ENCODE results near the gene AKT3. TPM values are rescaled to one million over a fixed set of nuclear protein-coding genes. Genes with fewer than 3 reads are reported as not detected.
A peak's percentile ranks its signal among the peaks of the same experiment; 100 is the strongest.
"Not testable (repeated sequence)": the region's sequence is repeated elsewhere in the genome, so short reads cannot be mapped to it uniquely, and the experiment has no call there.

The AKT3 gene
- total and polyA plus RNA-seq, 5 donors, result 8.4 to 61.2 (median 47.9) TPM

- WGBS, result 96% methylated on average over 3 of the region's 3 CpGs
- DNase-seq; ATAC-seq; H3K4me3 ChIP-seq (ENCODE audit: low read length); H3K27ac ChIP-seq (ENCODE audit: low read length); H3K27me3 ChIP-seq (ENCODE audit: control insufficient read depth, insufficient read depth); H3K9me3 ChIP-seq (ENCODE audit: control insufficient read depth, low read length); H3K4me1 ChIP-seq (ENCODE audit: control insufficient read depth, insufficient read depth, low read length); intact Hi-C loops (cut with DNase I): not testable (repeated sequence)
Observed at GRCh38 chr1:243649530-243649929, 200.5 kb downstream of the AKT3 start.

GRCh38 chr1:243646841-243647240, 203.2 kb downstream of the AKT3 start:
- Histone ChIP-seq H3K27ac (ENCODE audit: low read length) (no peak overlapping the region), H3K4me3 (ENCODE audit: low read length) (no peak overlapping the region), H3K27me3 (ENCODE audit: control insufficient read depth, insufficient read depth) (no peaks in the 10 kb centered on the region), H3K9me3 (ENCODE audit: control insufficient read depth, low read length) (no peaks in the 10 kb centered on the region), H3K4me1 (ENCODE audit: control insufficient read depth, insufficient read depth, low read length) (no peaks in the 10 kb centered on the region)
- 98% methylated on average over 2 of the region's 2 CpGs for WGBS
- no peak for DNase-seq
- intact Hi-C loops (cut with DNase I), result no loop called here
- no peak for ATAC-seq

GRCh38 chr1:243645281-243645680, 204.8 kb downstream of the AKT3 start:
- intact Hi-C loops (cut with DNase I), result no loop called here
- no peak for DNase-seq
- Histone ChIP-seq H3K27me3 (ENCODE audit: control insufficient read depth, insufficient read depth) (no peaks in the 10 kb centered on the region), H3K4me1 (ENCODE audit: control insufficient read depth, insufficient read depth, low read length) (no peaks in the 10 kb centered on the region), H3K27ac (ENCODE audit: low read length) (no peak overlapping the region), H3K4me3 (ENCODE audit: low read length) (no peak overlapping the region), H3K9me3 (ENCODE audit: control insufficient read depth, low read length) (no peaks in the 10 kb centered on the region)
- 81% methylated on average over 6 of the region's 6 CpGs for WGBS
- no peak for ATAC-seq

GRCh38 chr1:243642936-243643335, 207.1 kb downstream of the AKT3 start:
- no peak for ATAC-seq
- intact Hi-C loops (cut with DNase I), result no loop called here
- H3K4me1 ChIP-seq (ENCODE audit: control insufficient read depth, insufficient read depth, low read length), result no peaks in the 10 kb centered on the region
- DNase-seq, result no peak
- WGBS, result 86% methylated on average over 5 of the region's 5 CpGs
- no peaks in the 10 kb centered on the region for H3K27me3 ChIP-seq (ENCODE audit: control insufficient read depth, insufficient read depth)
- H3K27ac ChIP-seq (ENCODE audit: low read length), result no peak overlapping the region
- no peaks in the 10 kb centered on the region for H3K9me3 ChIP-seq (ENCODE audit: control insufficient read depth, low read length)
- no peak overlapping the region for H3K4me3 ChIP-seq (ENCODE audit: low read length)

GRCh38 chr1:243639027-243639658, 210.9 kb downstream of the AKT3 start:
- no peaks in the 10 kb centered on the region for H3K27me3 ChIP-seq (ENCODE audit: control insufficient read depth, insufficient read depth)
- intact Hi-C loops (cut with DNase I), result no loop called here
- WGBS, result 97% methylated on average over 4 of the region's 4 CpGs
- H3K9me3 ChIP-seq (ENCODE audit: control insufficient read depth, low read length), result no peaks in the 10 kb centered on the region
- no peak overlapping the region for H3K27ac ChIP-seq (ENCODE audit: low read length)
- no peaks in the 10 kb centered on the region for H3K4me1 ChIP-seq (ENCODE audit: control insufficient read depth, insufficient read depth, low read length)
- no peak for ATAC-seq
- DNase-seq, result no peak
- H3K4me3 ChIP-seq (ENCODE audit: low read length), result no peak overlapping the region

- H3K27ac ChIP-seq (ENCODE audit: low read length), result no peak overlapping the region
- H3K27me3 ChIP-seq (ENCODE audit: control insufficient read depth, insufficient read depth), result no peaks in the 10 kb centered on the region
- no peak for DNase-seq
- no peaks in the 10 kb centered on the region for H3K4me1 ChIP-seq (ENCODE audit: control insufficient read depth, insufficient read depth, low read length)
- intact Hi-C loops (cut with DNase I), result no loop called here
- no peak for ATAC-seq
- WGBS, result 78% methylated on average over 4 of the region's 4 CpGs
- no peak overlapping the region for H3K4me3 ChIP-seq (ENCODE audit: low read length)
- H3K9me3 ChIP-seq (ENCODE audit: control insufficient read depth, low read length), result no peaks in the 10 kb centered on the region
Observed at GRCh38 chr1:243638186-243638585, 211.9 kb downstream of the AKT3 start.

GRCh38 chr1:243628476-243628907, 221.6 kb downstream of the AKT3 start:
- Histone ChIP-seq H3K27me3 (ENCODE audit: control insufficient read depth, insufficient read depth) (no peaks in the 10 kb centered on the region), H3K4me1 (ENCODE audit: control insufficient read depth, insufficient read depth, low read length) (no peaks in the 10 kb centered on the region)

GRCh38 chr1:243623841-243624240, 226.2 kb downstream of the AKT3 start:
- Histone ChIP-seq H3K4me1 (ENCODE audit: control insufficient read depth, insufficient read depth, low read length) (no peaks in the 10 kb centered on the region), H3K27ac (ENCODE audit: low read length) (no peak overlapping the region), H3K4me3 (ENCODE audit: low read length) (no peak overlapping the region), H3K27me3 (ENCODE audit: control insufficient read depth, insufficient read depth) (no peaks in the 10 kb centered on the region), H3K9me3 (ENCODE audit: control insufficient read depth, low read length) (no peaks in the 10 kb centered on the region)
- 100% methylated on average over 2 of the region's 2 CpGs for WGBS
- ATAC-seq, result no peak
- intact Hi-C loops (cut with DNase I), result no loop called here
- no peak for DNase-seq

More at GRCh38 chr1:243628476-243628907, 221.6 kb downstream of the AKT3 start:
- Histone ChIP-seq H3K27ac (ENCODE audit: low read length) (no peak overlapping the region), H3K4me3 (ENCODE audit: low read length) (no peak overlapping the region), H3K9me3 (ENCODE audit: control insufficient read depth, low read length) (no peaks in the 10 kb centered on the region)
- DNase-seq, result no peak
- intact Hi-C loops (cut with DNase I), result no loop called here
- WGBS, result over 99% methylated on average over 2 of the region's 2 CpGs
- no peak for ATAC-seq

GRCh38 chr1:243621973-243622372, 228.1 kb downstream of the AKT3 start:
- WGBS, result 91% methylated on average over 2 of the region's 2 CpGs
- no peaks in the 10 kb centered on the region for H3K4me1 ChIP-seq (ENCODE audit: control insufficient read depth, insufficient read depth, low read length)
- no peak overlapping the region for H3K4me3 ChIP-seq (ENCODE audit: low read length)
- ATAC-seq, result no peak
- H3K27me3 ChIP-seq (ENCODE audit: control insufficient read depth, insufficient read depth), result no peaks in the 10 kb centered on the region
- no peak for DNase-seq
- intact Hi-C loops (cut with DNase I), result no loop called here
- H3K9me3 ChIP-seq (ENCODE audit: control insufficient read depth, low read length), result no peaks in the 10 kb centered on the region
- H3K27ac ChIP-seq (ENCODE audit: low read length), result no peak overlapping the region

- WGBS, result 97% methylated on average over 3 of the region's 3 CpGs
- ATAC-seq, result no peak
- Histone ChIP-seq H3K27me3 (ENCODE audit: control insufficient read depth, insufficient read depth) (no peaks in the 10 kb centered on the region), H3K27ac (ENCODE audit: low read length) (no peak overlapping the region), H3K4me1 (ENCODE audit: control insufficient read depth, insufficient read depth, low read length) (no peaks in the 10 kb centered on the region), H3K9me3 (ENCODE audit: control insufficient read depth, low read length) (no peaks in the 10 kb centered on the region), H3K4me3 (ENCODE audit: low read length) (no peak overlapping the region)
- intact Hi-C loops (cut with DNase I), result no loop called here
- DNase-seq, result no peak
Observed at GRCh38 chr1:243620096-243620495, 229.9 kb downstream of the AKT3 start.

GRCh38 chr1:243609698-243610097, 240.3 kb downstream of the AKT3 start:
- Histone ChIP-seq H3K27ac (ENCODE audit: low read length) (no peak overlapping the region), H3K4me3 (ENCODE audit: low read length) (no peak overlapping the region), H3K9me3 (ENCODE audit: control insufficient read depth, low read length) (no peaks in the 10 kb centered on the region), H3K27me3 (ENCODE audit: control insufficient read depth, insufficient read depth) (no peaks in the 10 kb centered on the region), H3K4me1 (ENCODE audit: control insufficient read depth, insufficient read depth, low read length) (peaks cover 2% of the 10 kb centered on the region)
- intact Hi-C loops (cut with DNase I), result no loop called here
- ATAC-seq, result no peak
- 98% methylated on average over 2 of the region's 2 CpGs for WGBS
- no peak for DNase-seq

GRCh38 chr1:243605604-243606003, 244.4 kb downstream of the AKT3 start:
- intact Hi-C loops (cut with DNase I), result no loop called here
- peaks cover 4% of the 10 kb centered on the region for H3K4me1 ChIP-seq (ENCODE audit: control insufficient read depth, insufficient read depth, low read length)
- ATAC-seq, result peak; percentile 52 to 78
- H3K27ac ChIP-seq (ENCODE audit: low read length), result no peak overlapping the region
- peaks cover 2% of the 10 kb centered on the region for H3K9me3 ChIP-seq (ENCODE audit: control insufficient read depth, low read length)
- 61% methylated on average over 2 of the region's 2 CpGs for WGBS
- H3K27me3 ChIP-seq (ENCODE audit: control insufficient read depth, insufficient read depth), result no peaks in the 10 kb centered on the region
- no peak overlapping the region for H3K4me3 ChIP-seq (ENCODE audit: low read length)
- peak in 1 of 3 donors; percentile 12 for DNase-seq

Data from right cardiac atrium (tissue), 5 donors.